GM06990 (cell line): ENCODE results near the gene PAPLN.

Experiments
- DNase-seq: peaks from one replicate; pipeline ENCODE4 v3.0.0-alpha.2; 2011; ENCODE audit not compliant: insufficient read length; ENCODE audit errors: extremely low read depth
- H3K27me3 ChIP-seq: replicated peaks from 2 replicates; pipeline ENCODE4 v1.6.0; 2011; ENCODE audit warnings: low read length; ENCODE audit not compliant: control insufficient read depth, insufficient read depth
- H3K36me3 ChIP-seq: 2 replicates; pipeline ENCODE4 v1.5.1; 2011; ENCODE audit warnings: low read length; ENCODE audit not compliant: control insufficient read depth, insufficient read depth
- H3K4me3 ChIP-seq: replicated peaks from 2 replicates; pipeline ENCODE4 v1.5.1; 2011; ENCODE audit warnings: low read depth, mild to moderate bottlenecking, control low read depth, low read length
- TF ChIP-seq, protein P1 (sequence below): IDR thresholded peaks from 2 replicates; pipeline ENCODE4 v1.5.1; 2011; ENCODE audit warnings: low read length, control low read depth, mild to moderate bottlenecking, inconsistent platforms; ENCODE audit not compliant: insufficient read depth, poor library complexity, severe bottlenecking

PAPLN gene

GRCh38 chr14:73236157-73236556 is 1.1 kb upstream of the PAPLN start:
- peaks cover 3% of the 10 kb centered on the region; the same call in 1 of the 2 replicates for H3K27me3 ChIP-seq
- no peaks in the 10 kb centered on the region for H3K36me3 ChIP-seq
- DNase-seq = no peak
- H3K4me3 ChIP-seq = no peak overlapping the region
- TF ChIP-seq, protein P1, sequence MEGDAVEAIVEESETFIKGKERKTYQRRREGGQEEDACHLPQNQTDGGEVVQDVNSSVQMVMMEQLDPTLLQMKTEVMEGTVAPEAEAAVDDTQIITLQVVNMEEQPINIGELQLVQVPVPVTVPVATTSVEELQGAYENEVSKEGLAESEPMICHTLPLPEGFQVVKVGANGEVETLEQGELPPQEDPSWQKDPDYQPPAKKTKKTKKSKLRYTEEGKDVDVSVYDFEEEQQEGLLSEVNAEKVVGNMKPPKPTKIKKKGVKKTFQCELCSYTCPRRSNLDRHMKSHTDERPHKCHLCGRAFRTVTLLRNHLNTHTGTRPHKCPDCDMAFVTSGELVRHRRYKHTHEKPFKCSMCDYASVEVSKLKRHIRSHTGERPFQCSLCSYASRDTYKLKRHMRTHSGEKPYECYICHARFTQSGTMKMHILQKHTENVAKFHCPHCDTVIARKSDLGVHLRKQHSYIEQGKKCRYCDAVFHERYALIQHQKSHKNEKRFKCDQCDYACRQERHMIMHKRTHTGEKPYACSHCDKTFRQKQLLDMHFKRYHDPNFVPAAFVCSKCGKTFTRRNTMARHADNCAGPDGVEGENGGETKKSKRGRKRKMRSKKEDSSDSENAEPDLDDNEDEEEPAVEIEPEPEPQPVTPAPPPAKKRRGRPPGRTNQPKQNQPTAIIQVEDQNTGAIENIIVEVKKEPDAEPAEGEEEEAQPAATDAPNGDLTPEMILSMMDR = no peak

DNA sequence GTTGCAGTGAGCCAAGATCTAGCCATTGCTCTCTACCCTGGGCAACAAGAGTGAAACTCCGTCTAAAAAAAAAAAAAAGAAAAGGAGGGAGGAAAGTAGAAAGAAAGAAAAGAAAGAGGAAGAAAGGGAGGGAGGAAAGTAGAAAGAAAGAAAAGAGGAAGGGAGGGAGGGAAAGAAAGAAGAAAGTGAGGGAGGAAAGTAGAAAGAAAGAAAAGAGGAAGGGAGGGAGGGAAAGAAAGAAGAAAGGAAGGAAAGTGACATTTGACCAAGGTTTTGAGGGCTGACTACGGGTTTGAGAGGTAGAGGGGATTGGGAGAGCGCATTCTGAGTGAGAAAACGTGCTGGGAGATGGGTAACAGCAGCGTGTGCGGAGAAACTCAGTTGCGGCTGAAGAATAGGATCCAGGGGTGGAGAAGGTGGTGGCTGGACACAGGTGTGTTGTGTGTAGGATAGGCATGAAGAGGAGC is 521 bp upstream of the PAPLN start:
- H3K27me3 ChIP-seq = peaks cover 3% of the 10 kb centered on the region; the same call in 1 of the 2 replicates
- no peak for DNase-seq
- no peaks in the 10 kb centered on the region for H3K36me3 ChIP-seq
- TF ChIP-seq, protein P1 = no peak
- no peak overlapping the region for H3K4me3 ChIP-seq

- TF ChIP-seq, protein P1 = no peak
- Histone ChIP-seq H3K4me3 (peak overlapping the region; percentile 36), H3K27me3 (peaks cover 3% of the 10 kb centered on the region; the same call in 1 of the 2 replicates), H3K36me3 (no peaks in the 10 kb centered on the region)
- DNase-seq = no peak
These were observed 599 bp downstream of the PAPLN start for GRCh38 chr14:73237786-73238423.

- H3K4me3 ChIP-seq = peak overlapping the region; percentile 36; the same call in 1 of the 2 replicates
- no peaks in the 10 kb centered on the region for H3K36me3 ChIP-seq
- TF ChIP-seq, protein P1 = no peak
- peaks cover 3% of the 10 kb centered on the region; the same call in 1 of the 2 replicates for H3K27me3 ChIP-seq
- DNase-seq = no peak
These were observed 1.1 kb downstream of the PAPLN start for GRCh38 chr14:73238424-73238852.

GRCh38 chr14:73238941-73239340 is 1.6 kb downstream of the PAPLN start:
- H3K4me3 ChIP-seq = no peak overlapping the region
- no peak for DNase-seq
- H3K27me3 ChIP-seq = peaks cover 3% of the 10 kb centered on the region; the same call in 1 of the 2 replicates
- TF ChIP-seq, protein P1 = no peak
- no peaks in the 10 kb centered on the region for H3K36me3 ChIP-seq
